Astrocyte (in vitro differentiated cells and primary cell): ENCODE measurements around the gene PIGR.

Source experiments
- CTCF ChIP-seq: IDR thresholded peaks from 2 replicates; pipeline ENCODE4 v1.5.1; 2011; ENCODE audit warnings: low read depth, mild to moderate bottlenecking, inconsistent platforms, low read length, moderate library complexity; ENCODE audit not compliant: insufficient read depth
- EZH2 ChIP-seq: IDR thresholded peaks from 2 replicates; pipeline ENCODE4 v1.6.1; 2012; ENCODE audit warnings: mild to moderate bottlenecking, low read length, inconsistent platforms; ENCODE audit not compliant: insufficient read depth

- TF ChIP-seq CTCF: no peak
- TF ChIP-seq EZH2: no peak
These were observed 8.8 kb downstream of the PIGR start for GRCh38 chr1:206937425-206937824.
